ENCODE measurements around the gene STIMATE. TPM values are rescaled to one million over a fixed set of nuclear protein-coding genes. Genes with fewer than 3 reads are reported as not detected.

STIMATE gene
- 10.8 and 23.7 TPM in 2 replicates for total RNA-seq

DNA sequence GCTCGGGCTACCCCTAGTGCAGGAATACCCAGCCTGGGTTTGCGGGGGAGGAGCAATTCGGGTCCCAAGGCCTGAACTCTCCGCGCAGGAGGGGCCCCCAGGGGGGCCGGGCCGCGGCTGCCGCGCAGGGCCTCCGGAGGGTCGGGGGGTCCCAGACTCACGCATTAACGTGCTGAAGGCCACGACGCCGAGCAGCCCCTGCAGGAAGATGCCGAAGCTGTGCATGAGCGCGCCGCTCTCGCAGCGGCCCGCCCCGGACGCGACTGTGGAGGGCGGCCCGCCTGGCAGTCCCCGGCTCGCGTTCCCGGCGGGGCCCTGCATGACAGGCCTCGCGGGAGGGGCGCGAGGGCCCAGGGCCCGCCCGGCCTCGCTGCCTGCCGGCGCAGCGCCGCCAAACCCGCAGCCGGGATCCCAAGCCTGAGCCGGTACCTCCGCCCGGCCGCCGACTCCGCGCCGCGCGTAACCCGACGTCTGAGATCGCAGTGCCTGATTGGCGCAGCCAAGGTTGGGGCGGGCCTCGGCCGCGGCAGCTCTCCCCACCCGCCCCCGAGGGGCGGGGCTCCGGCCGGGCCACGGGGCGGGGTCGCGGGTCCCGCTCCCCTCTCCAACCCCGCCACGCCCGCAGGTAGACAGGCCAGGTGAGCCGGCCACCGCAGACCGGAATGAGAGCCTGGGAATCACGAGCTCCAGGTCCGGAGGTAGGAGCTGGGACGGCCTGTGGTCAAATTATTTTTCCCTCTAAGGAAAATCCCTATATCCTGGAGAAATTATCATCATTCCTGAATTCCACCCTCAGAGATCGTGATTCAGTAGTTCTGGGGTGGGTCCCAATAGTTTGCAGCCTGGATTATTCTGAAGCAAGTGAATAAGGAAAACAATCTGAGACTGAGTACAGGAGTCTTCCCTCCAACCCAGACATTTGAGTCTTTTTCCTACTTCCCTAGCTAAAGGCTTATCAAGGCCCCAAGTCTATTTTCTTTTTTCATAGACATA, at the start of gene STIMATE:
TSS of gene STIMATE (minus strand) at position 419 of the 993 bp plus-strand sequence. CDS start at position 321, 98 bp downstream.

DNA sequence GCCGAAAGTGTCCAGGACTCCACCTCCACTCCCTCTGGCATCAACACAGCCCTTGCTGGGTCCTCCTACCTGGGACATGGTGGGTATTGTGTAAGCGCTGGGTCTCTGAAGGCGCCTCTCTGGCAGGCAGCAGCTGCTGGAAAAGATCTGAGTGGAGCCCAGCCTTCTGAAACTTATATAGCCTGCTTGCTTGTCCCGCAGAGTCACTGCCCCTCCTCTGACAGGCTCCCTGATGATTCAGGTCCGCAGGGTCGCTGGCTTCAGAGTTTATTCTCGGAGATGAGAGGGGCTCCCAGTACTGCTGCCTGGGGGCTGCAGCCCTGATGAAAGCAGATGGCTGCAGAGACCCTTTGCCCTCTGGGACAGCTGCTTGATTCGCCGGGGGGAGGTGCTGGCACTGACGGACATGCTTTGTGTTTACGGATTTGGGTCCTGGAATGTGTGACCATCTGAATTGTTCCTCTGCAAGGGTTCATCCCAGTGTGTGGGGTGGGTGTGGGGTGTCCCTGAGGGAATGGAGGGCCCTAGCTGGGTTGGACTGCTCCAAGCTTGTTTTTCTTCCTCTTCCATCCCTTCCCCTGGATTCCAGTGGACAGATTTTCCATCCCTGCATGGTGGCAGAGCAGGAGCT, 62.4 kb downstream of the STIMATE start, which contains the start of gene MUSTN1:
TSS of gene MUSTN1 (minus strand) at position 149 of the 631 bp plus-strand sequence. CDS start at position 78, 71 bp downstream.

DNA sequence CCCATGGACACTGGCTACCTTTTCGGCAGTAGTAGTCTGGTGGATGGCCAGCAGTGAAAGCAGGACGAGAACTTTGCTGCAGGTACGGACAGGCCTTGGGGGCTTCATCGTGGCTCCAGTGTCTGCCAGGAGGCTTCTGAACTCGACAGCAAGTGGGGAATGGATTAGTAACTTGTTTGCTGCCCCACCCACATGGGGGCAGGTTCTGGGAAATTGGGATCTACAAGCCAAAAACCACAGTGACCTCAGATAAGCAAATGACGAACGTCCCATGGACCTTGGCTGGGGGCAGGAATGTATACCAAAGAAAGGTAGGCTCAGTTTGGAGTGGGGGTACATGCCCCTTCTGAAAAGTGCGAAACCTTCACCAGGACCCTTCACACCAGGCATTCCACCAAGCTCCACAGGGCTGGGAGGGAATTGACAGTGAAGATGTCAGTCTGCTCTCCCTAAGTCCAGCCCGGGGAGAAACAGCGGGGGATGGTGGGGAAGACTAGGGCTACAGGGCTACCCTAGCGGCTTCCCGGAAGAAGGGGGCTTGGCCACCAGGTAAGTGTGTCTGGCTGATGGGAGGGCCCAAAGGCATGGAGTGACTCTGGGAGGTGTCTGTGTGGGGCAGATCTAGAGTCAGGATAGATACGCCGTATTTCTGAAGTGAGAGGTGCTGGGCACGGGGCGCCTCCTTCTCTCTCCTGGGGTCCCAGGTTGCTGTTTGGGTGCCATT, 66.7 kb downstream of the STIMATE start, which contains the start of gene ITIH4:
TSS of gene ITIH4 (minus strand) at position 138 of the 724 bp plus-strand sequence. CDS start at position 108, 30 bp downstream.

DNA sequence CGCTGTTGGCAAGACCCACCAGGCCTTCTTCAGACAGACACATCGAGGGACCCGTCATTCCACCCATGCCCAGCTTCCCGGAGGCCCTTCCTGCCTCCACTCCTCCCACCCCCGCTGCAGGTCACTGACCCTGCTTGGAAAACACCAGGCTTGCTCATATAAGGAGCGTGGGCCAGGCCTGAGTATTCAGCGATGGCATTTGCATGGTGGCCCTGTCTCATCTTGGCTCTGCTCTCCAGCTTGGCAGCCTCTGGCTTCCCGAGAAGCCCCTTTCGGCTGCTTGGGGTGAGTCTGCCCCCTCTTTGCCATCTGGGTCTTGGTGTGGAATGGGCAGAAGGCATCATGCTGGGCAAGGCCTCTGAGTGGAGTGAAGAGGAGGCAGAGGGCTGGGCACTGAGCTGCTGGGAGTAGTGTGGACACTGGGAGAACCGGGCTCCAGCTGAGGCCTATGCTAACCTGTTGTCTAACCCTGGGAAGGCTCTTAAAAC, 102.7 kb downstream of the STIMATE start, which contains the start of gene ITIH3:
TSS of gene ITIH3 (plus strand) at position 185 of the 488 bp plus-strand sequence. CDS start at position 193, 8 bp downstream.

Other genes with a start within 250 kb of the STIMATE start
- 36.6 and 42.7 TPM in 2 replicates for gene PBRM1, start 211.6 kb downstream of the STIMATE start, total RNA-seq
- gene GNL3, start 211.5 kb downstream of the STIMATE start, total RNA-seq: 54.0 and 79.2 TPM in 2 replicates
- gene GLT8D1, start 191.8 kb downstream of the STIMATE start, total RNA-seq: 97.8 and 98.1 TPM in 2 replicates
- gene SPCS1, start 191.4 kb downstream of the STIMATE start, total RNA-seq: 184 and 227 TPM in 2 replicates
- 9.9 and 11.8 TPM in 2 replicates for gene NEK4, start 126.6 kb downstream of the STIMATE start, total RNA-seq
- gene ITIH1, start 119.9 kb downstream of the STIMATE start, total RNA-seq: not detected in 2 replicates
- 0.24 TPM in 1 of 2 replicates, not detected in the other for gene ITIH3, start 102.8 kb downstream of the STIMATE start, total RNA-seq
- 0.39 and 2.2 TPM in 2 replicates for gene ITIH4, start 66.9 kb downstream of the STIMATE start, total RNA-seq
- gene MUSTN1, start 62.5 kb downstream of the STIMATE start, total RNA-seq: not detected in 2 replicates
- gene SFMBT1, start 148.5 kb upstream of the STIMATE start, total RNA-seq: 2.0 and 2.8 TPM in 2 replicates
- 8.6 and 10.4 TPM in 2 replicates for gene RFT1, start 232.9 kb upstream of the STIMATE start, total RNA-seq